Activated B cell treated with CpG ODN at 0.5 μM for 24 hours (primary cell): ENCODE measurements around the gene UST. TPM values are rescaled to one million over a fixed set of nuclear protein-coding genes. Genes with fewer than 3 reads are reported as not detected.

Experiments
- ATAC-seq: fragments of 200-7000 bp; cut with Tn5 transposase; one replicate; pipeline ENCODE4 v1.10.0; 2021; ENCODE audit warnings: low read depth, mild to moderate bottlenecking, moderate library complexity
- CTCF ChIA-PET: fragments of 350-600 bp; sonication (Branson Sonifier 250); formaldehyde crosslinking; loops from one replicate; lab custom pipeline; 2021; ENCODE audit warnings: antibody characterized with exemption; lab: Charles Lee
- POLR2A ChIA-PET: fragments of 350-600 bp; sonication (Branson Sonifier 250); formaldehyde crosslinking; loops from one replicate; lab custom pipeline; 2021; ENCODE audit warnings: antibody characterized with exemption; lab: Charles Lee
- DNase-seq: peaks from one replicate; pipeline ENCODE4 v3.0.0; 2022
- H3K27ac Mint-ChIP-seq: one replicate; pipeline ENCODE4 v1.8.0; 2020; ENCODE audit warnings: mixed read lengths
- H3K27me3 Mint-ChIP-seq: one replicate; pipeline ENCODE4 v1.8.0; 2021; ENCODE audit warnings: mixed read lengths
- H3K36me3 Mint-ChIP-seq: one replicate; pipeline ENCODE4 v1.8.0; 2021; ENCODE audit warnings: low read depth, mixed read lengths
- H3K4me1 Mint-ChIP-seq: one replicate; pipeline ENCODE4 v1.8.0; 2021; ENCODE audit warnings: mixed read lengths
- H3K4me3 Mint-ChIP-seq: one replicate; pipeline ENCODE4 v1.8.0; 2020; ENCODE audit warnings: mild to moderate bottlenecking, mixed read lengths
- H3K9me3 Mint-ChIP-seq: one replicate; pipeline ENCODE4 v1.8.0; 2020; ENCODE audit warnings: mixed read lengths
- CTCF ChIP-seq: fragments of 200-600 bp; IDR thresholded peaks from one replicate; pipeline ENCODE4 v1.8.0; 2022; ENCODE audit warnings: antibody characterized with exemption, mild to moderate bottlenecking
- intact Hi-C: fragments of 100-400 bp; cut with micrococcal nuclease; formaldehyde crosslinking; loops from one replicate; pipeline ENCODE4 v1.15.1; 2024
- total RNA-seq: library from RNA; stranded (reverse); gene quantifications from 2 replicates; pipeline ENCODE4 v1.2.3, GENCODE V29; 2022

Gene UST
- total RNA-seq, 1 donor from 2014 or later = 18.1 TPM

DNA sequence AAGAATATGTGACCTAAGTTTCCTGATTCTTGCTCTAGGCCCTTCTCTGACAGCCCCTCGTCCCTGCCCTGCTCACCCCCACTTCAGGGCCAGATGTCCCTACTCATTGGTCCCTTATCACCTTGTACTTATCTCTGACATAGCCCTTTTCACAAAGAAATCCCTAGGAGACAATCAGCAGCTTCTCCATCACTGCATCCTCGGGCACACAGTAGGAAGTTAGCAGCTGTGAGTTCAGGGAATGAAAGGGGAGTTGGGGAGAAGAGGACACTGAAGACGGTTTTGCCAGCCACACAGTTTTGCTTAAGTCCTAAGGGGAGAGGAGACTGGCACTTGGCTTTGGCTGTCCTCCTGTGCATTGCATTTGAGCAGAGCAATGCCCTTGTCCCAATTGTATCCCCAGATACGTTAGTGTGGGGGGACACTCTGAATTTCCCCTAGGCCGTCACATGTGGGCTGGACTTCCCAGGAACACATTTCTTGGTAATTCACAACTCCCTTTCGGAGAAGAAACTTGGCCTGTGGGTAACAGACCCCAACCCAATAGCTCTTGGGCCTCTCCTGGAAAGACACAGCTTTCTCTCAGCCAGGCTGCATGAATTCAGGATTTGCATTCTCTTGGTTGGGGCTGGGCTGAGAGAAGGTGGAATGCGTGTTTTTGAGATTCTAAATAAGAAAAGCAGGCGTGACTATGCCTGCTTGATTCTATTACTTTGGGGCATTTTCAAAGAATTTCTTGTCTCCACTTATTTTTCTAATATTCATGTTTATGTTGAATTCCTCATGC lies 177.6 kb downstream of the UST start:
- H3K27me3 Mint-ChIP-seq = no peaks in the 10 kb centered on the region
- H3K27ac Mint-ChIP-seq = no peak overlapping the region
- no peak for DNase-seq
- TF ChIP-seq CTCF = no peak
- ChIA-PET POLR2A (no interaction called here), CTCF (interaction anchor here (0.6 kb wide), 1 partner anchor 10 kb away, joined by 3 read pairs; no protein-coding TSS in a partner anchor)
- H3K9me3 Mint-ChIP-seq = no peaks in the 10 kb centered on the region
- H3K4me3 Mint-ChIP-seq = no peak overlapping the region
- no peaks in the 10 kb centered on the region for H3K4me1 Mint-ChIP-seq
- H3K36me3 Mint-ChIP-seq = peaks cover 7% of the 10 kb centered on the region
- no peak for ATAC-seq
- intact Hi-C loops = no loop called here

DNA sequence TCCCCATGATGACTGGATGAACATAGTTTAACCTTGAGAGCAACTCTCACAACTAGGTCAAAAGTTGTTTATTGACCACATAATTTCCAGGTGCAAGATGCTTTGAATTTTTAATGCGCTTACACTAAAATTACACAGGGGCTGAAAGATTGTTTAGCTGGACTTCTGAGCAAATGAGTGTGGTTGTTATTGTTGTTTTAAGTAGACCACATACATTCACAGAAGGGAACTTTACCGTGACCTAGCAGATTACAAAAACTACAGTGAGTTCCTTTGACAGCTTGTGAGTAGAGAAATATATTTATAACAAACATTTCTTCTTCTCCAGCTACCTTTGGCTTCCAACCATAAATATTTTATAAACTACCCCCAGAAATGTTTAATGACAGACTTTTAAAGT lies 178.9 kb downstream of the UST start:
- no peaks in the 10 kb centered on the region for H3K27me3 Mint-ChIP-seq
- intact Hi-C loops = no loop called here
- POLR2A ChIA-PET = interaction anchor here (0.6 kb wide), 1 partner anchor 20 kb away, joined by 8 read pairs; no protein-coding TSS in a partner anchor
- CTCF ChIA-PET = no interaction called here
- ATAC-seq (no peak), DNase-seq (no peak)
- H3K9me3 Mint-ChIP-seq = no peaks in the 10 kb centered on the region
- no peak overlapping the region for H3K4me3 Mint-ChIP-seq
- no peaks in the 10 kb centered on the region for H3K4me1 Mint-ChIP-seq
- no peaks in the 10 kb centered on the region for H3K36me3 Mint-ChIP-seq
- TF ChIP-seq CTCF = no peak
- H3K27ac Mint-ChIP-seq = no peak overlapping the region

- H3K36me3 Mint-ChIP-seq = no peaks in the 10 kb centered on the region
- POLR2A ChIA-PET = interaction anchor here (0.6 kb wide), 1 partner anchor 20 kb away, joined by 8 read pairs; no protein-coding TSS in a partner anchor
- TF ChIP-seq CTCF = no peak
Measured at GRCh38 chr6:148926478-148926877, 179.6 kb downstream of the UST start.

DNA sequence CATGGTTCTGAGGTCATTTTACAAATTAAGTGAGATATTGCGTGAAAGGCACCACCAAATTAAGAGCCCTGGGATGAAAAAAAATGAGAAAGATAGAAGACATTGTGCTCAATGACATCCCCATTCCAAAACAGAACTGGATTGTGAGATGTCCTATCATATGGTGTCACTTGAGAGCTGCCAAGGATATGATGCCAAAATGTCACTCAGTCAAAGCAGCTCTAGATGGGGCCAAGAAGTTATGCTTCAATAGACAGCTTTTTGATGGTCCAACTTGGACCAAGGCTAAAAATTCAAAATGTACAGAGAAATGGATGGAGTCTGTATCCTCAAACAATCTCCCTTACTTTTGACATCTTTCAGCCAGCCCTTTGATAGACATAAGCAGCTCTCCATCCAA lies 180.8 kb downstream of the UST start:
- no peak for TF ChIP-seq CTCF

More at GRCh38 chr6:148926478-148926877, 179.6 kb downstream of the UST start:
- no peaks in the 10 kb centered on the region for H3K27me3 Mint-ChIP-seq
- no peak overlapping the region for H3K27ac Mint-ChIP-seq
- no peak for DNase-seq
- CTCF ChIA-PET = no interaction called here
- peaks cover 7% of the 10 kb centered on the region for H3K4me1 Mint-ChIP-seq
- intact Hi-C loops = no loop called here
- no peak overlapping the region for H3K4me3 Mint-ChIP-seq
- H3K9me3 Mint-ChIP-seq = no peaks in the 10 kb centered on the region
- no peak for ATAC-seq

DNA sequence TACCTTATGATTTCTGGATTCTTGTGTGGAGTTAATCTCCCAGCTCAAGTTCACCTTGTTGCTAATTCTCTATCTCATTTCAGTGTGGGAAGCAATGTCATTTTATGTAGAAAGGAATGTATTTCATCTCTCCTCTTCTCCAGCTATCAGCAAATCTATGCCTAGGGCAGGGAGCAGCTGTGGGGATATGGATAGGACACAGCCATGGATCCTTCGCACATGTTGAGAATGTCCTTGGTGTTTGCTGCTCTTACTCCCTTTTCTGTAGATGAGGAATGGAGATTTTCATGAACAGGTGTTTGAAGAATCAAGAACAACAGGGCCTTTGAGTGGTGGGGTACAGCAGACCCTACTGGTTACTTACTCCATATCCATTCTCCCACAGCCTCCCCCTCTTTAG lies 182.0 kb downstream of the UST start:
- CTCF ChIA-PET = no interaction called here
- intact Hi-C loops = no loop called here

More for the DNA sequence above, 180.8 kb downstream of the UST start:
- Mint-ChIP-seq H3K27ac (no peak overlapping the region), H3K4me3 (no peak overlapping the region), H3K9me3 (no peaks in the 10 kb centered on the region), H3K4me1 (peaks cover 17% of the 10 kb centered on the region), H3K36me3 (no peaks in the 10 kb centered on the region), H3K27me3 (no peaks in the 10 kb centered on the region)
- intact Hi-C loops = no loop called here
- CTCF ChIA-PET = no interaction called here
- DNase-seq (no peak), ATAC-seq (no peak)
- POLR2A ChIA-PET = no interaction called here

More for the DNA sequence above, 182.0 kb downstream of the UST start:
- Mint-ChIP-seq H3K4me3 (no peak overlapping the region), H3K36me3 (no peaks in the 10 kb centered on the region), H3K27ac (no peak overlapping the region), H3K4me1 (peaks cover 20% of the 10 kb centered on the region), H3K9me3 (no peaks in the 10 kb centered on the region), H3K27me3 (no peaks in the 10 kb centered on the region)
- ATAC-seq = no peak
- DNase-seq = no peak
- no peak for TF ChIP-seq CTCF
- POLR2A ChIA-PET = no interaction called here
